ENCODE measurements around the gene SDF4. TPM values are rescaled to one million over a fixed set of nuclear protein-coding genes. Genes with fewer than 3 reads are reported as not detected.

Gene SDF4
- total RNA-seq, 2 experiments from 2014 or later = 142 to 147 TPM

Other genes starting within 250 kb of the SDF4 start
- not detected for gene PERM1, start 249.9 kb downstream of the SDF4 start, total RNA-seq
- under 1 TPM; 0.27 to 0.51 TPM for gene HES4, start 231.9 kb downstream of the SDF4 start, total RNA-seq
- gene ISG15, start 218.5 kb downstream of the SDF4 start, total RNA-seq = 10 to 100 TPM; 16.6 to 18.7 TPM
- gene AGRN, start 211.9 kb downstream of the SDF4 start, total RNA-seq = 10 to 100 TPM; 12.1 to 12.5 TPM
- not detected for gene RNF223, start 157.7 kb downstream of the SDF4 start, total RNA-seq
- 10 to 100 TPM; 20.0 to 22.1 TPM for gene C1orf159, start 115.9 kb downstream of the SDF4 start, total RNA-seq
- gene TTLL10, start 58.1 kb downstream of the SDF4 start, total RNA-seq = not detected
- gene TNFRSF18, start 25.4 kb downstream of the SDF4 start, total RNA-seq = 10 to 100 TPM; 79.2 to 80.8 TPM
- gene TNFRSF4, start 17.8 kb downstream of the SDF4 start, total RNA-seq = 100 to 1,000 TPM; 152 to 154 TPM
- gene B3GALT6, start 236 bp upstream of the SDF4 start, total RNA-seq = 10 to 100 TPM; 22.4 to 23.0 TPM
- 1 to 10 TPM in 1 of 2 experiments, under 1 TPM in 1; 0.96 to 1.2 TPM for gene C1QTNF12, start 14.7 kb upstream of the SDF4 start, total RNA-seq
- 10 to 100 TPM; 76.5 to 80.1 TPM for gene UBE2J2, start 41.9 kb upstream of the SDF4 start, total RNA-seq
- 1 to 10 TPM; 3.1 to 4.7 TPM for gene SCNN1D, start 48.4 kb upstream of the SDF4 start, total RNA-seq
- gene ACAP3, start 75.9 kb upstream of the SDF4 start, total RNA-seq = 10 to 100 TPM; 33.6 to 38.3 TPM
- 10 to 100 TPM; 31.7 to 34.2 TPM for gene PUSL1, start 76.6 kb upstream of the SDF4 start, total RNA-seq
- 100 to 1,000 TPM; 124 to 125 TPM for gene INTS11, start 92.7 kb upstream of the SDF4 start, total RNA-seq
- 10 to 100 TPM; 15.6 to 16.0 TPM for gene CPTP, start 92.8 kb upstream of the SDF4 start, total RNA-seq
- under 1 TPM; 0.17 to 0.27 TPM for gene TAS1R3, start 99.3 kb upstream of the SDF4 start, total RNA-seq
- gene DVL1, start 117.4 kb upstream of the SDF4 start, total RNA-seq = 10 to 100 TPM; 43.8 to 45.2 TPM
- under 1 TPM; 0.29 to 0.55 TPM for gene MXRA8, start 126.6 kb upstream of the SDF4 start, total RNA-seq
- gene AURKAIP1, start 143.2 kb upstream of the SDF4 start, total RNA-seq = 100 to 1,000 TPM; 164 to 167 TPM
- gene CCNL2, start 167.3 kb upstream of the SDF4 start, total RNA-seq = 100 to 1,000 TPM; 110 to 112 TPM
- gene MRPL20, start 175.3 kb upstream of the SDF4 start, total RNA-seq = 100 to 1,000 TPM; 191 to 196 TPM
- gene ANKRD65, start 189.3 kb upstream of the SDF4 start, total RNA-seq = not detected
- 1 to 10 TPM in 1 of 2 experiments, under 1 TPM in 1; 0.89 to 1.2 TPM for gene VWA1, start 203.7 kb upstream of the SDF4 start, total RNA-seq
- 1 to 10 TPM; 1.0 to 1.3 TPM for gene ATAD3C, start 217.7 kb upstream of the SDF4 start, total RNA-seq
- gene ATAD3B, start 239.8 kb upstream of the SDF4 start, total RNA-seq = 10 to 100 TPM; 82.9 to 93.1 TPM

Measured in activated CD8-positive, alpha-beta memory T cell treated with anti-CD3 and anti-CD28 coated beads for 36 hours (primary cell).